ENCODE data around the gene TENT5C.
"Not testable (repeated sequence)": the region's sequence is repeated elsewhere in the genome, so short reads cannot be mapped to it uniquely, and the experiment has no call there.

The TENT5C gene

DNA sequence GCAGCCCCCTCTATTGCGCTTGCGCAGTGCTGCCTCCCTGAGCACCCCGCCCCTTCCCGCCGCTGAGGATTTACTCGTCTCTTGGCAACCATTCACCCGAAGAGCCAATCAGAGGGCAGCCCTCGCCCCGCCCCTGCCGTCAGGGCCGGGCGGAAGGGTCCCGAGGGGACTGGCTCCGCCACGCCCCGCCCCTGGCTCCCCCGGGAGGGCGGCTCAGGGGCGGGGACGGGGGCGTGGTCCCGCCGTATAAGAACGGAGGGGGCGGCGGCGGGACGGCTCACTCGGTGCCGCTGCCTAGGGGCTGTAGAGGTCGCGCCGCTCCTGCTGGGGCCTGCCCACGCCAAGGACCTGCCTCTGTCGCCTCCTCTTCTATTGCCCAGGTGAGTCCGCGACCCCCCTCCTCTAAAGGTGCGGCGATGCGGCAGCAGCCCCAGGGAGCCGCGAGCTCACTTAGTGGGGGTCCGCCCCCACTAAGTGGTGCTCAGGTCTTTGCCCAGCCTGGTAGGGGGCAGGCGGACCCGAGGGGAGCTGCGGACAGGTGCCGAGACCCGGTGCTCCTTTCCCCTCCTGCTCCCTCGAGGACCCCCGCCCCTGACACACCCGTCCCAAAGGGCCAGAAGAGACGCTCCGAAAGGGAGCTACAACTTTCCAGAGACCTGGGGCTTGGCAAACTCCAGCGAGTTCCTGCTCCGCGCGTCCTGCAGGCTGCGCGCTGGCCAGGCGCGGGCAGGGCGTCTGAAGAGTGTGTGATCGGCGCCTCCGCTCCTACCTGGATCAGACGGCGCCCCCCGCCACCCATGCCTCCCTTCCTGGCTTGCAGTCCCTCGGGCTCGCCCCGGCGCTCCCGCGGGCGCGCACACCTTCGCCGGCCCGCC is at the start of gene TENT5C:
TSS of gene TENT5C (plus strand) at position 275 of the 875 bp plus-strand sequence. CDS start 16,821 bp downstream, outside the sequence.
- DNase-seq (ENCODE audit: low spot score), result peak; percentile 84
- no peak for FAIRE-seq

DNA sequence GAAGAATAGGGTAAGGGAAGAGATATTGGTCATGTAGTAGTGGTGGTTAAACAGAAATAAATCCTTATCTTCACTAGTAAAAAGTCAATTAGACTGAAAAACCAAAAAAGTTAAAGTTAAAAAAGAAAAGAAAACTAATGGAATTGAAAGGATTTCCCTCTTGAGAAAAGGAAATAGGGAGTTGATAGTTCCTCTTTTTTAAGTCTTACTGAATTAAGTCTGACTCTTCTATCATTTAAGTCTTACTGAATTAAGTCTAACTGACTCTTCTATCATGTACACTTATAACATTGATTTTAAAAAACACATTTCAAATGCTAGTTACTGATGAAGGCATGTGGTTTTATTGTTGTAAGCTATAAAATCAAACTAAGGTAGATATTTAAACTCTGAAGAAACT is 49.5 kb upstream of the TENT5C start:
- no peak for DNase-seq (ENCODE audit: low spot score)

DNA sequence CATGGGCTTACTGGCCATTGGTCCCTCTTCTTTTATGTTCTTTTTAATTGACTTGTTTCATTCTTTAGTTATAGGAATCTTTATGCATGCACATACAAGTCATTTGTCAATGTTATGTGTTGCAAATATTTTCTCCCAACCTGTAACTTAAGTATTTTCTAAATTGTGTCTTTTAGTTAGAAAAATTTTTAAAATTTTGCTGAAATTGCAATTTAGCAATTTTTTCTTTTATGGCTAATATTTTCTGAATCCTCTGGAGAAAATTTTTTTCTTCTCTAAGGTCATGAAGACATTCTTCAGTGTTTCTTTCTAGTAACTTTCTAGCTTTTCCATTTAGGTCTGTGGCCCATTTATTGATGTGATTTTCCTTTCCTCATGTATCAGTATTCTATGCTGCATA is 48.9 kb upstream of the TENT5C start:
- DNase-seq (ENCODE audit: low spot score), result no peak
- no peak for FAIRE-seq

More for the DNA sequence above, 49.5 kb upstream of the TENT5C start:
- FAIRE-seq, result no peak

DNA sequence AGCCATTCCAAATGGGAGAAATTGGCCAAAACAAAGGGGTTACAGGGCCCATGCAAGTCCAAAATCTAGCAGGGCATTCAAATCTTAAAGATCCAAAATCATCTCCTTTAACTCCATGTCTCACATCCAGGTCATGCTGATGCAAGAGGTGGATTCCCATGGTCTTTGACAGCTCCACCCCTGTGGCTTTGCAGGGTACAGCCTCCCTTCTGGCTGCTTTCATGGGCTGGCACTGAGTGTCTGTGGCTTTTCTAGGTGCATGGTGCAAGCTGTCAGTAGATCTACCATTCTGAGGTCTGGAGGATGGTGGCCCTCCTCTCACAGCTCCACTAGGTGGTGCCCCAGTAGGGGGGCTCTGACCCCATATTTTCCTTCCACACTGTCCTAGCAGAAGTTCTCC is 47.4 kb upstream of the TENT5C start:
- not testable (repeated sequence) for FAIRE-seq; DNase-seq (ENCODE audit: low spot score)

DNA sequence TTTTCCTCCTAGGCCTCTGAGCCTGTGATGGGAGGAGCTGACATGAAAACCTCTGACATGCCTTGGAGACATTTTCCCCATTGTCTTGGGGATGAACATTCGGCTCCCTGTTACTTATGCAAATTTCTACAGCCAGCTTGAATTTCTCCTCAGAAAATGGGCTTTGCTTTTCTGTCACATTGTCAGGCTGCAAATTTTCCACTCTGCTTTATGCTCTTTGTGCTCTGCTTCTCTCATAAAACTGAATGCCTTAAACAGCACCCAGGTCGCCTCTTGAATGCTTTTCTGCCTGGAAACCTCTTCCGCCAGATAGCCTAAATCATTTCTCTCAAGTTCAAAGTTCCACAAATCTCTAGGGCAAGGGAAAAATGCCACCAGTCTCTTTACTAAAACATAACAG is 46.7 kb upstream of the TENT5C start:
- DNase-seq (ENCODE audit: low spot score) (no peak), FAIRE-seq (no peak)

DNA sequence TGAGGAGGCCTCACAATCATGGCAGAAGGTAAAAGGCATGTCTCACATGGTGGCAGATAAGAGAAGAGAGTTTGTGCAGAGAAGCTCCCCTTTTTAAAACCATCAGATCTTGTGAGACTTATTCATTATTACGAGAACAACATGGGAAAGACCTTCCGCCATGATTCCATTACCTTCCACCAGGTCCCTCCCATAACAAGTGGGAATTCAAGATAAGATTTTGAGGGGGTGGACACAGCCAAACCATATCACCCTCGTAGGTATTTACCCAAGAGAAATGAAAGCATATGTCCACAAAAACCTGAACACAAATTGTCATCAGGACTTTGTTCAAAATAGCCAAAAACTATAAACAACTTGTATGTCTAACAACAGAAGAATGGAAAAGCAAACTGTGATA is 45.9 kb upstream of the TENT5C start:
- FAIRE-seq, result no peak

DNA sequence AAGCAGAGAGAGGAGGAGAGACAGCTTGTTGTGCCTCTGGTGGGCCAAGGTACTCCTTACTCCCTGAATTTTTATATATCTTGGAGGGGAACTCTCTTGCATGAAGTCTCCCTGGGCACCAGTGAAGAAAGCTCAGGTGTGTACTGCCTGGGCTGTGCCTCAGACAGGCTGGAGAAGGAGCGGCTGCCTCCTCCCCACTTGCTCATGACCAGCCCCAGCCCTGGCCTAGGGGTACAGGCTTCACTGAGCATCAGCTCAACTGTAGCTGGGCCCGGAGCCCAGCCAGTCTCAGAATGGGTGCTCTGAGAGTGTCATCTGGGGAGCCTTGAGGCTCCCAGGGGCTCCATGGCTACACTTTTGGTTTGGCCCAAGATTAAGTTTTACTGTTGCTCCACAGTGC is 44.8 kb upstream of the TENT5C start:
- FAIRE-seq, result no peak
- DNase-seq (ENCODE audit: low spot score), result no peak

More for the DNA sequence above, 45.9 kb upstream of the TENT5C start:
- no peak for DNase-seq (ENCODE audit: low spot score)

GRCh38 chr1:117561551-117561950 is 44.3 kb upstream of the TENT5C start:
- DNase-seq (ENCODE audit: low spot score), result no peak
- no peak for FAIRE-seq

DNA sequence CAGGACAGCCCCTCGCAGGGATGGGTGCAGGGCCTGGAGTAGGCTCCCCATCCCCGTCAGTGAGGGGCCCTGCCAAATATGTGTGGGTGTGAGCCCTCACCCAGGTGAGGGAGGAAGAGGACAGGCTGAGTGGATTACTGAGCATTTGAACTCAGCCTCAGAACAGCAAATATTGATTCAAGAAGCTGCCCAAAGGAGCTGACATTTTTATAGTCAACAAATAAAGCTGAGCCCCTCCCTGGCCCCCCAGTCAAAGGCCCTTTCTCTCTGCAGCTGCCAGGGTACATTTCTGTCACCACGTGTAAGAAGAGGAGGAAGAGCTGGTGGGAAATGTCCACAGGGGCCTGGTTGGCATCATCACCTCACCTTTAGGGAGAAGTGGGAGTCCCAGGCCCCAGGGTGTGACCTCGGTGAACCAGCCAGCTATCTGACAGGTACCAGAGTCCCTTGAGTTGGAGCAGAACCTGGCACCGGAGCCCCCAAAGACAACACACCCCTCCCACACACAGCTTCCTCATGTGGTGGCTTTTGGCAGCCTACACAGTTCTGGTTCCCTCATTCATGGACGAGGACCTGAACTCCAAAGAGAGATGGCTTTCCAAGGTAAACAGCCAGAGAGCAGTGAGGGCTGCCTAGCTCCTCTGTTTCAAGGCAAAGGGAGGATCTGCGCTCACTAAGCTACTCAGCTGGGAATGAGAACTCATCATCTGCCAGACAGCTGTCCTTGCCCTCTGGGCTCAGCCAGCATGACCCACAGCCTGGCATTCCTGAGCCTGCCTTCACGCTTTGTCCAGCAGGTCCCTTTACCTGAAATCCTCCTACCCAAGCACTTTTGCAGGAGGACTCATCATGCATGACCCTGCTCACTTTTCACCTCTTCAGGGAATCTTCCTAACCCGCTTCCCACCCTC is 43.0 kb upstream of the TENT5C start:
- FAIRE-seq, result no peak
- DNase-seq (ENCODE audit: low spot score), result no peak

- FAIRE-seq, result no peak
These were observed 42.4 kb upstream of the TENT5C start for GRCh38 chr1:117563492-117563875.

DNA sequence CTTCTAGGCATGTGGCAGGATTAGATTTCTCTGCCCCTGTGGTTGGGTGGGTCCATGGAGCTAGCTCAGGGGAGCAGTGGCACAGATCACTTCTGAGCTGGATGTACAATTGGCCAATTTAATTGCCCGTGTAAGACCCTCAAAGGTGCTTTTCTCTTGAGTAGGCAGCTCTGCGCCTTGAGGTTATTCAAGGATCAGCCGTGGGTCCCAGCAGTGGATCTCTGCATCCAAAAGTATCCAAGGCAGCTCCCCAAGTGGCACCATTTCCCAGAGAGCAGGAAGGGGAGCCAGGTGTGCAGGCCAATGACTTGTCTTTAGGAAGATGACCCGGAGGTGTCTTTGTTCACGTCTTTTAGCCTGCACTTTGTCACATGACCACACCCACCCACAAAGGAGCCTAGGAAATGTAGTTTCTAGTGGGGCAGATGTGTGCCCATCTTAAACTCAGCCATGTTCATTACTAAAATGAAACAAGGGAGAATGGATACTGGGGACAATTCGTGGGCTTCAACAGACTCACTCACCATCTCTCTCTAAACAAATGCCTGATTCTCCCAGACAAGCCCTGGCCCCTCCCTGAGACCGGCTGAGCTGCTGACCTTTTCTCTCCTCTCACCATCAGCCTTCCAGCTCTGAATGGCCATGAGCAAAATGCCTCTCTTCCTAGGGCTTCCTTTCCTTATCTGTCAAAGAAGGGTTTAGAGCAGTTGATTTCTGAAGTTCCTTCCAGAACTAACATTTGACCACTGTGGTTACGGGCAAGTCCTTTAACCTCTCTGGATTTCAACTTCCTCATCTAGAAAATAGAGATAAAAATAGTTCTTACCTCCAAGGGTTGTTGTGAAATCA is 41.4 kb upstream of the TENT5C start:
- FAIRE-seq (no peak), DNase-seq (ENCODE audit: low spot score) (no peak)

More at GRCh38 chr1:117563492-117563875, 42.4 kb upstream of the TENT5C start:
- no peak for DNase-seq (ENCODE audit: low spot score)

DNA sequence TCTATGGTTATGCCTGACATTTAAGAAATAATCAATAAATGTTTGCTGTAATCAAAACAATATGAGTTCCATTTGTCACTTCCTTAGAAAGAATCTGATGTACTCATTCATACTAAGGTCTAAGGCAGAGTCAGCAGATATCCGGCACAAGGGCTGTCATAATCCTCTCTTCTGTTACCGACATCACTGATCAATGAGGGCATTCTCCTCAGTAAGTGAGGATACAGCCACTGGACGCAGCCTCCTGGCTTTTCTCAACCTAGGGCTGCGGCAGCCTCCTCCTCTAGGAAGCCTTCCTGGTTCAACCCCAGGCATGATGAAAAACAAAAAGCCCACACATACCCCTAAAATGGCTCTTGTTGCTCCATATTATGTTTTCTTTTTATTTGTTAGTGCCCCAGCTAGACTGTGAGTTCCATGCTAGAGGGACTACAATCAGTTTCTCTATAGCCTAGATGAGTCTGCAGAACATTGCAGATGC is 40.7 kb upstream of the TENT5C start:
- DNase-seq (ENCODE audit: low spot score), result no peak
- FAIRE-seq, result no peak

GRCh38 chr1:117565745-117566455 is 39.9 kb upstream of the TENT5C start:
- FAIRE-seq (no peak), DNase-seq (ENCODE audit: low spot score) (no peak)

- FAIRE-seq, result no peak
- no peak for DNase-seq (ENCODE audit: low spot score)
These were observed 39.3 kb upstream of the TENT5C start for GRCh38 chr1:117566556-117566955.

DNA sequence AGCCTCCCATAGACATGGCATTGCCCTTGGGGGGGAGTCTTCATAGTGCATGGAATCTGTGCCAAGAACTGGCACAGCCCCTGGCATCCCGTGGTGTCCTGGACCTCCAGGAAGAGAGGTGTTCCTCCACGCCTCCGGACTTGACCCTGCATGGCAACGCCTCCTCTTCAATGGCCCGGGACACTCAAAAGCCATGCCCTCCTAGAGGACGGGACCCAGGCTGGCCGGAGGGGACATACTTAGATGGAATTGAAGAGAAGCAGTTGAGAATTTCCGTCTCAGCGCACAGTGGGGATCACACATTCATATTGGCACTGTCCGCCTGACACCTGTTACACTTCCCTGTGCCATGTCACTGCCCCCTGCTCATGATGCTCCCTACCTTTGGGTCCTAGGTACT is 38.4 kb upstream of the TENT5C start:
- no peak for FAIRE-seq
- no peak for DNase-seq (ENCODE audit: low spot score)

GRCh38 chr1:117567976-117568375 is 37.9 kb upstream of the TENT5C start:
- DNase-seq (ENCODE audit: low spot score) (no peak), FAIRE-seq (no peak)

DNA sequence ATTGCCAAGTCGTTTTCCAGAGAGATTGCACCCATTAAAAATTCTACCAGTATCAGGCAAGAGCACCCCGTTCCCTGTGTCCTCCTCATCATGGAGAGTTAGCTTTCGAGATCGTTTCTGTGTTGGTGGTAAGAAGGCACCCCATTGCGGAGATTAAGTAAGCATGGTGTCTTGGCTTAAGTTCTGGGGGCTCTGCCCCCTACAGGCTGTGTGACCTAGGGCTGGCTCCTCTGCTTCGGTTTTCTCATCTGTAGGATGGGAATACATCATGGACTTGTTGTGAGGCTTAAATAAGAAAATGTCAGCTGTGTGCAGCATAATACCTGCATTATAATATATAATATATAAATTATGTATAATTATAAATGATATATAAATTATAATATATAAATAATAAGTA is 36.8 kb upstream of the TENT5C start:
- no peak for FAIRE-seq
- DNase-seq (ENCODE audit: low spot score), result no peak

GRCh38 chr1:117569856-117570255 is 36.0 kb upstream of the TENT5C start:
- no peak for FAIRE-seq
- no peak for DNase-seq (ENCODE audit: low spot score)

DNA sequence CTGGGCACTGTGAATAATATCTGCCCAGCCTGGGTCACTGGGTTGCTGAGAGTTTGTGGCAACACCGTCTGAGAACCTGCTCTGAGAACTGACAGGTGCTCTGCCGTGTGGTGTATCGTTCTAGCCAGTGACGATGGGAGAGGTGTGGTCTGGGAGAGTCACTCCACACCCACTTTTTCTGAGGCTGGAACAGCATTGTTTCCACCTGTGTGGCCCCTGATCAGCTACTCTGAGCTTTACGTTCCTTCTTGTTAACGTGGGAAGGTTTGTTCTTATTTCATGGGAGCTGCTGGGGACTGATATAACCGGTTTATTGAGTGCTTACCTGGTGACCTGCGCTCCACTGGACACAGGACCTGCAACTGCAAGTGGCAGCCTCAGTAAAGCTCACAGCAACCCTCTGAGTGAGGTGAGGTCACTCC is 34.8 kb upstream of the TENT5C start:
- FAIRE-seq, result no peak
- no peak for DNase-seq (ENCODE audit: low spot score)

DNA sequence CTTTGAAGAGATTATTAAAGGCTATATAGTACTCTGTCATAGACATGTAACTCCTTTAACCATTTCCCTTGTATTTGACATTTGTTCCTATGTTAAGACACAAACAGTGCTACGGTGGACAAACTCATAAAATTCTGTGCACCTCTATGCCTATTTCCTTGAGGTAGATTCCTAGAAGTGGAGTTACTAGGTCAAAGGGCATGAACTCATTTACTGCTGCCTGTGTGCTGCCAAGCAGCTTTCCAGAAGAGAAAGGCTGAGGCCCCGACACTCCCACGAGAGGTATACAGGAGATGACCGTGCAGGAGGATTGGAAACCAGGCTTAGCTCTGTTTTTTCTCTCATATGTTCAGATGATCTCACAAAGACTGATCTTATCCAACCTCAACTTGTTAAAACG is 34.4 kb upstream of the TENT5C start:
- DNase-seq (ENCODE audit: low spot score) (no peak), FAIRE-seq (no peak)
